Neutrophil (primary cell): ENCODE results near the gene DNHD1.

ENCODE experiments used
- H3K27ac ChIP-seq: fragments of 200-600 bp; sonication (generic); 2 replicates; pipeline ENCODE4 v1.5.1; 2016; ENCODE audit warnings: mild to moderate bottlenecking, moderate library complexity
- H3K27me3 ChIP-seq: fragments of 200-600 bp; sonication (generic); 2 replicates; pipeline ENCODE4 v1.6.0; 2016; ENCODE audit warnings: mild to moderate bottlenecking
- H3K36me3 ChIP-seq: fragments of 200-600 bp; sonication (generic); 2 replicates; pipeline ENCODE4 v1.5.1; 2017
- H3K4me1 ChIP-seq, 2 experiments: fragments of 200-600 bp in 1 of 2; sonication (generic) in 1 of 2; 1 replicate in 1 of 2; 2 replicates in 1 of 2; pipeline versions ENCODE4 v1.5.1 to v1.6.1; 2013 to 2016; ENCODE audit warnings: low read depth in 1 of 2, low read length in 1 of 2, mild to moderate bottlenecking in 1 of 2, moderate library complexity in 1 of 2; ENCODE audit not compliant: control insufficient read depth in 1 of 2, insufficient read depth in 1 of 2
- H3K4me3 ChIP-seq, 2 experiments: fragments of 200-600 bp in 1 of 2; sonication (generic) in 1 of 2; 1 replicate in 1 of 2; 2 replicates in 1 of 2; pipeline ENCODE4 v1.5.1; 2013 to 2016; ENCODE audit warnings: low read depth in 1 of 2, low read length in 1 of 2, mild to moderate bottlenecking in 1 of 2, moderate library complexity in 1 of 2
- H3K9me3 ChIP-seq: fragments of 200-600 bp; sonication (generic); 2 replicates; pipeline ENCODE4 v1.5.1; 2016
- CTCF ChIP-seq: fragments of 200-600 bp; sonication (generic); IDR thresholded peaks from 2 replicates; pipeline ENCODE4 v1.5.1; 2016; ENCODE audit warnings: antibody characterized with exemption

Gene DNHD1

GRCh38 chr11:6488821-6489220 lies 8.3 kb upstream of the DNHD1 start:
- Histone ChIP-seq H3K4me1 (no peaks in the 10 kb centered on the region), H3K4me3 (no peak overlapping the region), H3K9me3 (no peaks in the 10 kb centered on the region), H3K27ac (no peak overlapping the region), H3K27me3 (no peaks in the 10 kb centered on the region), H3K36me3 (peaks cover 3% of the 10 kb centered on the region)
- no peak for TF ChIP-seq CTCF

DNA sequence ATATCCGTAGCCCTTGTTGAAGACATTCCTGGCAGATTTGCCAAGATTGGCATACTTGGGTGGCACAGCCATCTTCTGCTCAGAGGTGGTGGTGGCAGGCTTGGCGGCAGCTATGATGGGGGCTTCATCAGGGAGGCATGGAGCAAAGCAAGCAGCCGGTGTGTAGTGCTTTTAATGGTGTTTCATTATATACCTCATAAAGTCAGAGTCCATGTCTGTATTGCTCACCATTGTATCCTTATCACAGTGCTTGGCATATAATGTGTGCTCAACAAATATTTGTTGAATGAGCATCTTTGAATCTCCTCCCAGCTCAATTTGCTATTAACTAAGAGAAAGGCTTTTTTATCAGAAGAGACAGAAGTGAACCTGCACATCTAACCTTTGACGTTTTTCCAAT lies 7.8 kb upstream of the DNHD1 start:
- Histone ChIP-seq H3K4me1 (no peaks in the 10 kb centered on the region), H3K4me3 (no peak overlapping the region), H3K27ac (no peak overlapping the region), H3K27me3 (no peaks in the 10 kb centered on the region), H3K9me3 (no peaks in the 10 kb centered on the region), H3K36me3 (peaks cover 8% of the 10 kb centered on the region)
- TF ChIP-seq CTCF = no peak

- Histone ChIP-seq H3K9me3 (no peaks in the 10 kb centered on the region), H3K27ac (no peak overlapping the region), H3K4me3 (no peak overlapping the region), H3K4me1 (no peaks in the 10 kb centered on the region), H3K27me3 (no peaks in the 10 kb centered on the region), H3K36me3 (peaks cover 24% of the 10 kb centered on the region)
- TF ChIP-seq CTCF = no peak
Measured at GRCh38 chr11:6498121-6498520, 1.0 kb downstream of the DNHD1 start.

GRCh38 chr11:6498544-6498943 lies 1.5 kb downstream of the DNHD1 start:
- Histone ChIP-seq H3K27ac (no peak overlapping the region), H3K27me3 (no peaks in the 10 kb centered on the region), H3K4me1 (no peaks in the 10 kb centered on the region), H3K4me3 (no peak overlapping the region), H3K9me3 (no peaks in the 10 kb centered on the region), H3K36me3 (peaks cover 24% of the 10 kb centered on the region)
- no peak for TF ChIP-seq CTCF

DNA sequence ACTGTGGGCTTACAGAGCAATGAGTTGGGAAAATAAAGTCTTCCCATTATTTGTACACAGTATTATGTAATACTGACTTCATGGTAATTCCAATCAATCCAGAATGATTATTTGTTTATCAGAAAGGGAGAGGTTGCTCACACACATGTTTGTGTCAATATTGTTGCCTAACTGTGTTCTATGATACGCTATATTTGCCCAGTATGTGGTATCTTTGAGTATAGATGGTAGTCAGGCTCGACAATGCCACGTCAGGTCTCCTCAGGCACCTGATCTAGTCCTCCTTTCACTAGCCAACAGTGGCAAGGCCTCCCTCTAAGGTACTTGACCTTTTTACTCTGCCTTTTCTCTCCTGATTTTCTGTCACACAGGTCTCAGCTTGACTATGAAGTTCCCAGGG lies 5.3 kb downstream of the DNHD1 start:
- no peaks in the 10 kb centered on the region for H3K4me1 ChIP-seq
- no peak overlapping the region for H3K27ac ChIP-seq
- no peak for TF ChIP-seq CTCF
- H3K9me3 ChIP-seq = no peaks in the 10 kb centered on the region
- peaks cover 16% of the 10 kb centered on the region for H3K36me3 ChIP-seq
- no peak overlapping the region for H3K4me3 ChIP-seq
- H3K27me3 ChIP-seq = no peaks in the 10 kb centered on the region

DNA sequence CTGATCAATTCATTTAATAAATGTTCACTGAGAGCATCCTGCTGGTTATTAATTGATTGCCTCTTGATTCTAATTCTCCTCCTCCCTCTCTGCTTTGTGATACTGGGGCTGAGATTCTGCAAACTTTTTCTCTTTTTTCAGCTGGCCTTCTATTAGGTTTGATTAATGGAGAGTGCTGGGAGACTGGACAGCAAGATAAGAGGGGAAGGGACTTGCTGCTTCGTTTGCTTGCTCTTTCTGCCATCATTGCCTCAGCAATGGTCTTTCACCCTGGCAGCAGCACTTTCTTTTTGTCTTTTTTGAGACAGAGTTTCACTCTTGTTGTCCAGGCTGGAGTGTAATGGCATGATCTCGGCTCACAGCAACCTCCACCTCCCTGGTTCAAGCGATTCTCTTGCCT lies 7.1 kb downstream of the DNHD1 start:
- Histone ChIP-seq H3K4me1 (no peaks in the 10 kb centered on the region), H3K36me3 (peaks cover 8% of the 10 kb centered on the region), H3K27ac (no peak overlapping the region), H3K4me3 (no peak overlapping the region), H3K27me3 (no peaks in the 10 kb centered on the region), H3K9me3 (no peaks in the 10 kb centered on the region)
- no peak for TF ChIP-seq CTCF
